HG03159 (cell line): ENCODE data around the gene PGK1.

ENCODE experiments used
- ATAC-seq: cut with Tn5 transposase; IDR thresholded peaks from one replicate; pipeline ENCODE4 v1.9.1; 2021; ENCODE audit warnings: mild to moderate bottlenecking, moderate library complexity; ENCODE audit not compliant: unreplicated experiment

The PGK1 gene

GRCh38 chrX:78165425-78165824, 61.4 kb downstream of the PGK1 start:
- ATAC-seq: no peak

GRCh38 chrX:78168065-78168464, 64.0 kb downstream of the PGK1 start:
- no peak for ATAC-seq
